ENCODE results near the gene PTGS2. TPM values are rescaled to one million over a fixed set of nuclear protein-coding genes. Genes with fewer than 3 reads are reported as not detected.
"Not testable (repeated sequence)": the region's sequence is repeated elsewhere in the genome, so short reads cannot be mapped to it uniquely, and the experiment has no call there.

The PTGS2 gene
- total RNA-seq, 4 donors from 2014 or later = 5.7 to 14.7 (median 6.6) TPM

DNA sequence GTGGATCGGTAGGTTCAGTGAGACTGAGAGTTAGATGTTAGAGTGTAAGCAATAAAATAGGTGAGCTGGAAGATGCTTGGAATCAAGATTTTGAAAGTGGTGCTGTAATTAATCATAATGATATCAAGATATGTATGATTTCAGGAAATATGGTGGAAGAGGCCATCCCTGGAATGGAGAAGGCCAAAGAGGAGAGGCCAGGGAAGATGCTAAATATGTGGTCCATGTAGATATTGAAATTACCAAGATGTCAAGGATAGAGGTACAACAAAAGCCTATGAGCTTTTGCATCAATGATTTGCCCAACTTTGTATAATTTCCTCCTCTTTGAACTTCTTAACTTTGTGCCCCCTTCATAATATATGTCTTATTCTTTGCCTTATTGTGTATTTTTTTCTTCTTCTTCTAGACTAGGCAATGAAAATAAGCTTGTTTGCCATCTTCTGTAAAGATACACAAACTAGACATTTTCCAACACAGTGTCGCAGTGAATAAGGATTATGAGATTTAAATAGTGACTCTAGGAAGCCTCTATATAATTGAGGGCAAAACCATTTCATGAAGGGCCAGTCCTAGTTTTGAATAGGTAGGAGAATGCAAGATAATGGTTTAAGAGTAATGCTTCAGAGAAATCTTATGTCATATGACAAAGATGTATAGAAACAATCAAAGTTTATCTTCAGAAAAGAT, 8.9 kb downstream of the PTGS2 start:
- 89% methylated on average over 2 of the region's 2 CpGs for WGBS

DNA sequence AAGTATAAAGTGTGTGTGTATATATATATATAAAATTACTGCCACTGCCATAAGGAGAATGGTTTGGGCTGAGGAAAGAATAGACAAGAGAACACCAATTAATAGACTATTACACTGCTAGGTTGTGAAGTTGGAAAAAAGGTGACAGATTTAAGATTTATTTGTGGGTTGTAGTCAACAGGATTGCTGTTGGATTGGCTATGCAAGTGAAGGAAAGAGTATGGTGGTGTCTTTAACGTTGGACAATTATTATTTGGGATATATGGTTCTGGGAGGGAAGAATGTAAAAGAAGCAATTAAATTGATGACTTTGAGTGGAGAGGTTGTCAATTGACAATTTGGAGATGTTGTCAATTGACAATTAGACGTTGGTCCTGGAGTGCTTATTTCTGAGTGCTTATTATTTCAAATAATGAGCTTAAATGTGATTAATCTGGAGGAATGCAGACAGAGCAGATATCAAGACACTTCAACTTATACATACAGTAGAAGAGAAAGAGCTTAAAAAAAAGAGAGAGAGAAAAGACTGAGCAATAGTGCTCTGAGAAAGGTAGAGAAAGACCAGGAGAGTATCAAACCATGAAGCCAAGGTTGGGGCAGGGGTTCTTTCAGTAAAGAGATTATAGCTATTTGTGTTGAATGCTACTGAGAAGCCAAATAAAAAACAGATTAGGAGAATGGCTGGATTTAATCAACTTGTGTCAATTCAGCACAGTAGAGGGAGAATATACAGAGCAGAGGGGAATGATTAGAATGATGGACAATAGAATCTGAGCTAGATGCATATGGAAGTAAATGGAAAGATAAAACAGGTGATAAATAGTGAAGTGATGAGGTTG, 9.7 kb downstream of the PTGS2 start:
- no peak for TF ChIP-seq POLR2A (IDR thresholded peaks at IDR 0.05)
- TF ChIP-seq EP300 (IDR thresholded peaks at IDR 0.05) = no peak
- TF ChIP-seq, protein P1, sequence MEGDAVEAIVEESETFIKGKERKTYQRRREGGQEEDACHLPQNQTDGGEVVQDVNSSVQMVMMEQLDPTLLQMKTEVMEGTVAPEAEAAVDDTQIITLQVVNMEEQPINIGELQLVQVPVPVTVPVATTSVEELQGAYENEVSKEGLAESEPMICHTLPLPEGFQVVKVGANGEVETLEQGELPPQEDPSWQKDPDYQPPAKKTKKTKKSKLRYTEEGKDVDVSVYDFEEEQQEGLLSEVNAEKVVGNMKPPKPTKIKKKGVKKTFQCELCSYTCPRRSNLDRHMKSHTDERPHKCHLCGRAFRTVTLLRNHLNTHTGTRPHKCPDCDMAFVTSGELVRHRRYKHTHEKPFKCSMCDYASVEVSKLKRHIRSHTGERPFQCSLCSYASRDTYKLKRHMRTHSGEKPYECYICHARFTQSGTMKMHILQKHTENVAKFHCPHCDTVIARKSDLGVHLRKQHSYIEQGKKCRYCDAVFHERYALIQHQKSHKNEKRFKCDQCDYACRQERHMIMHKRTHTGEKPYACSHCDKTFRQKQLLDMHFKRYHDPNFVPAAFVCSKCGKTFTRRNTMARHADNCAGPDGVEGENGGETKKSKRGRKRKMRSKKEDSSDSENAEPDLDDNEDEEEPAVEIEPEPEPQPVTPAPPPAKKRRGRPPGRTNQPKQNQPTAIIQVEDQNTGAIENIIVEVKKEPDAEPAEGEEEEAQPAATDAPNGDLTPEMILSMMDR (IDR thresholded peaks at IDR 0.05) = no peak
- TF ChIP-seq POLR2AphosphoS5 (IDR thresholded peaks at IDR 0.05) = no peak
- 65% methylated on average over 2 of the region's 2 CpGs for WGBS

More for the DNA sequence above, 8.9 kb downstream of the PTGS2 start:
- Histone ChIP-seq H3K27ac (no peak overlapping the region), H3K9me3 (no peaks in the 10 kb centered on the region), H3K4me1 (no peaks in the 10 kb centered on the region), H3K27me3 (no peaks in the 10 kb centered on the region), H3K36me3 (peaks cover 20% of the 10 kb centered on the region), H3K4me3 (no peak overlapping the region)
- DNase-seq (ENCODE audit: low spot score in 2 of 2) = no peak
- TF ChIP-seq, protein P1 (IDR thresholded peaks at IDR 0.05) = no peak
- TF ChIP-seq EP300 (IDR thresholded peaks at IDR 0.05) (no peak), POLR2A (IDR thresholded peaks at IDR 0.05) (no peak), POLR2AphosphoS5 (IDR thresholded peaks at IDR 0.05) (no peak)

DNA sequence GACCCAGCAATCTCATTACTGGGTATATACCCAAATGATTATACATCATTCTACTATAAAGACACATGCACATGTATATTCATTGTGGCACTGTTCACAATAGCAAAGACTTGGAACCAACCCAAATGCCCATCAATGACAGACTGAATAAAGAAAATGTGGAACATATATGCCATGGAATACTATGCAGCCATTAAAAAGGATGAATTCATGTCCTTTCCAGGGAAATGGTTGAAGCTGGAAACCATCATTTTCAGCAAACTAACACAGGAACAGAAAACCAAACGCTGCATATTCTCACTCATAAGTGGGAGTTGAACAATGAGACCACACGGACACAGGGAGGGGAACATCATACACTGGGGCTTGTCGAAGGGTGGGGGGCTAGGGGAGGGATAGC, 10.4 kb downstream of the PTGS2 start:
- not testable (repeated sequence) for H3K36me3 ChIP-seq; H3K4me3 ChIP-seq; H3K4me1 ChIP-seq; DNase-seq (ENCODE audit: low spot score in 2 of 2); H3K27ac ChIP-seq; H3K27me3 ChIP-seq; H3K9me3 ChIP-seq
- WGBS = 98% methylated on average over 3 of the region's 3 CpGs

More for the DNA sequence above, 9.7 kb downstream of the PTGS2 start:
- Histone ChIP-seq H3K27me3 (no peaks in the 10 kb centered on the region), H3K4me3 (no peak overlapping the region), H3K9me3 (no peaks in the 10 kb centered on the region), H3K27ac (no peak overlapping the region), H3K36me3 (peaks cover 12% of the 10 kb centered on the region), H3K4me1 (no peaks in the 10 kb centered on the region)
- no peak for DNase-seq (ENCODE audit: low spot score in 2 of 2)

DNA sequence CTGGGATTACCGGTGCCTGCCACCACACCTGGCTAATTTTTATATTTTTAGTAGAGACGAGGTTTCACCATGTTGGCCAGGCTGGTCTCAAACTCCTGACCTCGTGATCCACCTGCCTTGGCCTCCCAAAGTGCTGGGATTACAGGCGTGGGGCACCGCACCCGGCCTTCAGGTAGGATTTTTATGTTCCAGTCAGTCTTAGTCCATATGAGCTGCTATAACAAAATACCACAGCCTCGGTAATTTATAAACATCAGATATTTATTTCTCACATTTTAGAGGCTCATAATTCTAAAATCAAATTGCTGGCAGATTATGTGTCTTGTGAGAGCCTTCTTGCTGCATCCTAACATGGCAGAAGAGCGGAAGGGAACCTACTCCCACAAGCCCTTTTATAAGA, 16.0 kb downstream of the PTGS2 start:
- DNase-seq (ENCODE audit: low spot score in 2 of 2); H3K9me3 ChIP-seq; H3K27me3 ChIP-seq; H3K36me3 ChIP-seq; H3K4me3 ChIP-seq; H3K4me1 ChIP-seq; H3K27ac ChIP-seq: not testable (repeated sequence)
- 86% methylated on average over 8 of the region's 8 CpGs for WGBS

DNA sequence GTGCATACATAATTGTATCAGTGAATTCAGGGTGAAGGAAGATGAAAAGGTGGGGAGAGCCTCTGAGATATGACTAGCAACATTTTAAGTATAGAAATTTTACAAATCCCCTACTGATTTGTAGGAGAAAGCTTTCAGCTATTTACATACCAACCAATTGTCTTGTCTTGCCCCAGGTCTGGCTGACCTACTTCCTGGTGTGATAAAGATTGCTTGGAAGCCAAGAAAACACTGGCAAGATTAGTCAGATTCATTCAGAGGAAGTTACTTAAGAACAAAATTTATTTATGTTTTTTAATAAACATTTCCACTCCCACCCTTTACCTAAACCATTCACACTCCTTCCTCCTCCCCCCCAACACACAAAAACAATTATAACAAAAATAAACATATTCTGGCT, 17.5 kb downstream of the PTGS2 start:
- no peak overlapping the region for H3K27ac ChIP-seq
- H3K36me3 ChIP-seq = no peaks in the 10 kb centered on the region
- no peaks in the 10 kb centered on the region for H3K27me3 ChIP-seq
- no peak for DNase-seq (ENCODE audit: low spot score in 2 of 2)
- H3K4me3 ChIP-seq = no peak overlapping the region
- no peaks in the 10 kb centered on the region for H3K9me3 ChIP-seq
- H3K4me1 ChIP-seq = peaks cover 8% of the 10 kb centered on the region
- TF ChIP-seq EP300 (IDR thresholded peaks at IDR 0.05) (no peak), POLR2AphosphoS5 (IDR thresholded peaks at IDR 0.05) (no peak), POLR2A (IDR thresholded peaks at IDR 0.05) (no peak)
- TF ChIP-seq, protein P1 (IDR thresholded peaks at IDR 0.05) = no peak

DNA sequence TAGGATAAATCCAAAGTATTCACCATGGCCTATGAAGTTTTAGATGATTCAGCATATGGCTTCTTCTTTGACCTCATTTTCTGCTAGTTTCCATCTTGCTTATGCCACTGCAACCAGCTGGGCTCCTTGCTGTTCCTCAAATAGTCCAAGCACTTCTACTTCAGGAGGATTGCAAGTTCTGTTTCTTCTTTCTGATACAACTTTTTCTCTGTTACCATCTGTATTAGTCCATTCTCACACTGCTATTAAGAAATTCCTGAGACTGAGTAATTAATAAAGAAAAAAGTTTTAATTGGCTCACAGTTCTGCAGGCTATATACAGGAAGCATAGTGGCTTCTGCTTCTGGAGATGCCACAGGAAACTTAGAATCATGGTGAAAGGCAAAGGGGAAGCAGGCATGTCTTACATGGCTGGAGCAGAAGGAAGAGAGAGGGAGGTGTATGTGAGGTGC, 20.3 kb downstream of the PTGS2 start:
- Histone ChIP-seq H3K4me1 (peaks cover 8% of the 10 kb centered on the region), H3K27ac (no peak overlapping the region), H3K4me3 (no peak overlapping the region), H3K9me3 (no peaks in the 10 kb centered on the region), H3K36me3 (no peaks in the 10 kb centered on the region), H3K27me3 (no peaks in the 10 kb centered on the region)
- TF ChIP-seq EP300 (IDR thresholded peaks at IDR 0.05) = no peak
- TF ChIP-seq POLR2AphosphoS5 (IDR thresholded peaks at IDR 0.05) = no peak
- no peak for TF ChIP-seq POLR2A (IDR thresholded peaks at IDR 0.05)
- TF ChIP-seq, protein P1 (IDR thresholded peaks at IDR 0.05) = no peak
- DNase-seq (ENCODE audit: low spot score in 2 of 2) = no peak
